Vagina (tissue), 2 donors: Measurements from ENCODE around the gene LRRC26.

Source experiments
- POLR2A ChIP-seq, 2 donors: fragments of 450-650 bp; IDR thresholded peaks; one replicate each; pipeline ENCODE4 v1.6.1; 2017; ENCODE audit warnings: antibody characterized with exemption in 2 of 2, mild to moderate bottlenecking in 2 of 2, moderate library complexity in 2 of 2
- POLR2AphosphoS5 ChIP-seq, 2 donors: sonication (generic); formaldehyde crosslinking; IDR thresholded peaks; one replicate each; pipeline ENCODE4 v1.9.0; 2017; ENCODE audit warnings: antibody characterized with exemption in 2 of 2, mild to moderate bottlenecking in 2 of 2, low read depth in 1 of 2; ENCODE audit not compliant: insufficient read depth in 1 of 2
- TF ChIP-seq, protein P1 (sequence below), 3 experiments: fragments of 450-650 bp in 2 of 3; fragments of 200-600 bp in 1 of 3; sonication (generic) in 1 of 3; IDR thresholded peaks; one replicate each; pipeline ENCODE4 v1.5.1; 2017 to 2019; ENCODE audit warnings: antibody characterized with exemption in 3 of 3, mild to moderate bottlenecking in 2 of 3, moderate library complexity in 2 of 3

GRCh38 chr9:137180491-137180890 lies 10.6 kb upstream of the LRRC26 start:
- TF ChIP-seq POLR2A (IDR thresholded peaks at IDR 0.05) (no peak), POLR2AphosphoS5 (IDR thresholded peaks at IDR 0.05; ENCODE audit: insufficient read depth in 1 of 2, low read depth in 1 of 2) (no peak)
- TF ChIP-seq, protein P1, sequence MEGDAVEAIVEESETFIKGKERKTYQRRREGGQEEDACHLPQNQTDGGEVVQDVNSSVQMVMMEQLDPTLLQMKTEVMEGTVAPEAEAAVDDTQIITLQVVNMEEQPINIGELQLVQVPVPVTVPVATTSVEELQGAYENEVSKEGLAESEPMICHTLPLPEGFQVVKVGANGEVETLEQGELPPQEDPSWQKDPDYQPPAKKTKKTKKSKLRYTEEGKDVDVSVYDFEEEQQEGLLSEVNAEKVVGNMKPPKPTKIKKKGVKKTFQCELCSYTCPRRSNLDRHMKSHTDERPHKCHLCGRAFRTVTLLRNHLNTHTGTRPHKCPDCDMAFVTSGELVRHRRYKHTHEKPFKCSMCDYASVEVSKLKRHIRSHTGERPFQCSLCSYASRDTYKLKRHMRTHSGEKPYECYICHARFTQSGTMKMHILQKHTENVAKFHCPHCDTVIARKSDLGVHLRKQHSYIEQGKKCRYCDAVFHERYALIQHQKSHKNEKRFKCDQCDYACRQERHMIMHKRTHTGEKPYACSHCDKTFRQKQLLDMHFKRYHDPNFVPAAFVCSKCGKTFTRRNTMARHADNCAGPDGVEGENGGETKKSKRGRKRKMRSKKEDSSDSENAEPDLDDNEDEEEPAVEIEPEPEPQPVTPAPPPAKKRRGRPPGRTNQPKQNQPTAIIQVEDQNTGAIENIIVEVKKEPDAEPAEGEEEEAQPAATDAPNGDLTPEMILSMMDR (IDR thresholded peaks at IDR 0.05) = no peak
